Lower leg skin (tissue), 3 donors: ENCODE data around the gene CLEC4F.

ENCODE experiments used
- CTCF ChIP-seq, 3 donors: fragments of 450-650 bp; IDR thresholded peaks; one replicate each; pipeline ENCODE4 v1.5.1; 2016; ENCODE audit warnings: antibody characterized with exemption in 3 of 3, mild to moderate bottlenecking in 3 of 3, moderate library complexity in 2 of 3
- POLR2A ChIP-seq, 2 donors: fragments of 450-650 bp; IDR thresholded peaks; one replicate each; pipeline ENCODE4 v1.6.1; 2016 to 2017; ENCODE audit warnings: antibody characterized with exemption in 2 of 2, mild to moderate bottlenecking in 1 of 2, moderate library complexity in 1 of 2

GRCh38 chr2:70822843-70823242 lies 2.4 kb upstream of the CLEC4F start:
- TF ChIP-seq CTCF (IDR thresholded peaks at IDR 0.05) (no peak), POLR2A (IDR thresholded peaks at IDR 0.05) (no peak)
